Panc1 (cell line): ENCODE measurements around the gene GALNT15. TPM values are rescaled to one million over a fixed set of nuclear protein-coding genes. Genes with fewer than 3 reads are reported as not detected.

Experiments
- ATAC-seq: fragments of 200-7000 bp; cut with Tn5 transposase; 2 replicates; pipeline ENCODE4 v1.9.1; 2020; ENCODE audit warnings: mild to moderate bottlenecking, moderate library complexity
- BruUV-seq: library from RNA; stranded (reverse); fragments of 400-500 nt; replicated peaks from 2 replicates; lab custom pipeline; 2021; lab: Mats Ljungman, UMichigan
- CTCF ChIA-PET: fragments of 300-600 bp; sonication (Branson Sonifier 250); formaldehyde crosslinking; loops from one replicate; lab custom pipeline; 2022; ENCODE audit warnings: antibody characterized with exemption; lab: Charles Lee
- POLR2A ChIA-PET: fragments of 300-600 bp; sonication (Branson Sonifier 250); formaldehyde crosslinking; loops from one replicate; lab custom pipeline; 2022; ENCODE audit warnings: antibody characterized with exemption; lab: Charles Lee
- DNase-seq: peaks from one replicate; pipeline ENCODE4 v3.0.0-alpha.2; 2010; ENCODE audit warnings: low read depth, low spot score
- H3K27ac ChIP-seq: 2 replicates; pipeline ENCODE4 v1.5.1; 2011; ENCODE audit warnings: mild to moderate bottlenecking, low read length, inconsistent platforms
- H3K27me3 ChIP-seq: fragments of 200-500 bp; sonication (Bioruptor generic); 2 replicates; pipeline ENCODE4 v1.6.0; 2014; ENCODE audit warnings: low read length, inconsistent platforms; ENCODE audit not compliant: control insufficient read depth, insufficient read depth
- H3K36me3 ChIP-seq: fragments of 200-500 bp; sonication (Bioruptor generic); 2 replicates; pipeline ENCODE4 v1.5.1; 2014; ENCODE audit warnings: inconsistent platforms, mild to moderate bottlenecking, low read length, moderate library complexity; ENCODE audit not compliant: control insufficient read depth, insufficient read depth
- H3K4me1 ChIP-seq: 2 replicates; pipeline ENCODE4 v1.5.1; 2011; ENCODE audit warnings: inconsistent platforms, mild to moderate bottlenecking, low read length, moderate library complexity; ENCODE audit not compliant: control insufficient read depth, insufficient read depth
- H3K4me3 ChIP-seq, 2 experiments: 2 replicates each; pipeline ENCODE4 v1.5.1; 2011 to 2012; ENCODE audit warnings: low read depth in 2 of 2, low read length in 2 of 2, mild to moderate bottlenecking in 2 of 2, inconsistent platforms in 1 of 2, moderate library complexity in 1 of 2
- H3K9me3 ChIP-seq: fragments of 200-500 bp; sonication (Bioruptor generic); 2 replicates; pipeline ENCODE4 v1.5.1; 2014; ENCODE audit warnings: low read depth, mild to moderate bottlenecking, inconsistent platforms, low read length, moderate library complexity; ENCODE audit not compliant: control insufficient read depth, insufficient read depth
- POLR2AphosphoS5 ChIP-seq: IDR thresholded peaks from 2 replicates; pipeline ENCODE4 v1.6.1; 2012; ENCODE audit warnings: mild to moderate bottlenecking, low read depth, low read length, moderate library complexity
- SIN3A ChIP-seq: IDR thresholded peaks from 2 replicates; pipeline ENCODE4 v1.6.1; 2012; ENCODE audit warnings: low read depth, mild to moderate bottlenecking, low read length, moderate library complexity, borderline replicate concordance; ENCODE audit not compliant: insufficient read depth
- TCF7L2 ChIP-seq: IDR thresholded peaks from 2 replicates; pipeline ENCODE4 v1.6.1; 2011; ENCODE audit warnings: mild to moderate bottlenecking, low read depth, low read length, inconsistent platforms
- in situ Hi-C: cut with HindIII; loops from 2 replicates; pipeline ENCODE4 v1.10.0; 2016; ENCODE audit warnings: low sequenced_read_pairs, low pct_unique_long_range_greater_than_20kb
- intact Hi-C: fragments of 100-400 bp; cut with micrococcal nuclease; formaldehyde crosslinking; loops from one replicate; pipeline ENCODE4 v1.10.0; 2022; ENCODE audit not compliant: unreplicated experiment
- total RNA-seq: library from RNA; stranded (reverse); gene quantifications from one replicate; pipeline ENCODE4 v1.2.1, GENCODE V29; 2021; ENCODE audit not compliant: unreplicated experiment
- TF ChIP-seq, protein P1 (sequence below): fragments of 450-650 bp; IDR thresholded peaks from 2 replicates; pipeline ENCODE4 v1.5.1; 2017; ENCODE audit warnings: mild to moderate bottlenecking
- TF ChIP-seq, protein P2 (sequence below), 2 experiments: IDR thresholded peaks; 2 replicates each; pipeline ENCODE4 v1.6.1; 2011 to 2012; ENCODE audit warnings: low read depth in 2 of 2, control low read depth in 1 of 2, low read length in 1 of 2, mild to moderate bottlenecking in 1 of 2, moderate library complexity in 1 of 2; ENCODE audit not compliant: insufficient read depth in 1 of 2

GALNT15 gene
- total RNA-seq, 1 experiment from 2014 or later: 0.10 TPM

DNA sequence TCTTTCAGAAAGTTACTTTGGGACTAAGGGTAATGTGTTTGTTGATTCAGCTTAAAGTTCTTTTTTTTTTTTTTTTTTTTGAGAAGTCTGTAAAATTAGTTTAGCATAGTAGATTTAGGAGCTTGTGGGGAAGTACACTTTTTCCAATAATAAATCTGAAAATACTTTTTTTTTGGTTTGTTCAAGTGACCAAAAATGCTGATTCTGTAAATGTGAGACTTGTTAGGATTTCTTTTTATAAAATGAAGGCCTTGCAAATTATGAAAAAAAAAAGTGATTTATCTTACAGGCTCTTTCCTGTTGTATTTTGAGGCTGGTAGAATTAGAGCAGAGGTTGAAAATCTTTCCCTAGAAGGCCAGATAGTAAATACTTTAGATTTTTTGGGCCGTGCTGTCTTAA, 98.1 kb downstream of the GALNT15 start:
- no TSS peak for BruUV-seq
- H3K27ac ChIP-seq: no peak overlapping the region
- intact Hi-C loops (no loop called here), in situ Hi-C loops (no loop called here)
- CTCF ChIA-PET: no interaction called here
- no peaks in the 10 kb centered on the region; the same call in 1 of the 2 replicates for H3K36me3 ChIP-seq
- H3K4me1 ChIP-seq: no peaks in the 10 kb centered on the region; the same call in 1 of the 2 replicates
- H3K4me3 ChIP-seq: no peak overlapping the region
- no peak for ATAC-seq
- H3K27me3 ChIP-seq: no peaks in the 10 kb centered on the region
- POLR2A ChIA-PET: no interaction called here
- DNase-seq: no peak
- TF ChIP-seq POLR2AphosphoS5 (no peak), TCF7L2 (no peak), SIN3A (no peak)
- TF ChIP-seq, protein P1, sequence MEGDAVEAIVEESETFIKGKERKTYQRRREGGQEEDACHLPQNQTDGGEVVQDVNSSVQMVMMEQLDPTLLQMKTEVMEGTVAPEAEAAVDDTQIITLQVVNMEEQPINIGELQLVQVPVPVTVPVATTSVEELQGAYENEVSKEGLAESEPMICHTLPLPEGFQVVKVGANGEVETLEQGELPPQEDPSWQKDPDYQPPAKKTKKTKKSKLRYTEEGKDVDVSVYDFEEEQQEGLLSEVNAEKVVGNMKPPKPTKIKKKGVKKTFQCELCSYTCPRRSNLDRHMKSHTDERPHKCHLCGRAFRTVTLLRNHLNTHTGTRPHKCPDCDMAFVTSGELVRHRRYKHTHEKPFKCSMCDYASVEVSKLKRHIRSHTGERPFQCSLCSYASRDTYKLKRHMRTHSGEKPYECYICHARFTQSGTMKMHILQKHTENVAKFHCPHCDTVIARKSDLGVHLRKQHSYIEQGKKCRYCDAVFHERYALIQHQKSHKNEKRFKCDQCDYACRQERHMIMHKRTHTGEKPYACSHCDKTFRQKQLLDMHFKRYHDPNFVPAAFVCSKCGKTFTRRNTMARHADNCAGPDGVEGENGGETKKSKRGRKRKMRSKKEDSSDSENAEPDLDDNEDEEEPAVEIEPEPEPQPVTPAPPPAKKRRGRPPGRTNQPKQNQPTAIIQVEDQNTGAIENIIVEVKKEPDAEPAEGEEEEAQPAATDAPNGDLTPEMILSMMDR: no peak
- TF ChIP-seq, protein P2, sequence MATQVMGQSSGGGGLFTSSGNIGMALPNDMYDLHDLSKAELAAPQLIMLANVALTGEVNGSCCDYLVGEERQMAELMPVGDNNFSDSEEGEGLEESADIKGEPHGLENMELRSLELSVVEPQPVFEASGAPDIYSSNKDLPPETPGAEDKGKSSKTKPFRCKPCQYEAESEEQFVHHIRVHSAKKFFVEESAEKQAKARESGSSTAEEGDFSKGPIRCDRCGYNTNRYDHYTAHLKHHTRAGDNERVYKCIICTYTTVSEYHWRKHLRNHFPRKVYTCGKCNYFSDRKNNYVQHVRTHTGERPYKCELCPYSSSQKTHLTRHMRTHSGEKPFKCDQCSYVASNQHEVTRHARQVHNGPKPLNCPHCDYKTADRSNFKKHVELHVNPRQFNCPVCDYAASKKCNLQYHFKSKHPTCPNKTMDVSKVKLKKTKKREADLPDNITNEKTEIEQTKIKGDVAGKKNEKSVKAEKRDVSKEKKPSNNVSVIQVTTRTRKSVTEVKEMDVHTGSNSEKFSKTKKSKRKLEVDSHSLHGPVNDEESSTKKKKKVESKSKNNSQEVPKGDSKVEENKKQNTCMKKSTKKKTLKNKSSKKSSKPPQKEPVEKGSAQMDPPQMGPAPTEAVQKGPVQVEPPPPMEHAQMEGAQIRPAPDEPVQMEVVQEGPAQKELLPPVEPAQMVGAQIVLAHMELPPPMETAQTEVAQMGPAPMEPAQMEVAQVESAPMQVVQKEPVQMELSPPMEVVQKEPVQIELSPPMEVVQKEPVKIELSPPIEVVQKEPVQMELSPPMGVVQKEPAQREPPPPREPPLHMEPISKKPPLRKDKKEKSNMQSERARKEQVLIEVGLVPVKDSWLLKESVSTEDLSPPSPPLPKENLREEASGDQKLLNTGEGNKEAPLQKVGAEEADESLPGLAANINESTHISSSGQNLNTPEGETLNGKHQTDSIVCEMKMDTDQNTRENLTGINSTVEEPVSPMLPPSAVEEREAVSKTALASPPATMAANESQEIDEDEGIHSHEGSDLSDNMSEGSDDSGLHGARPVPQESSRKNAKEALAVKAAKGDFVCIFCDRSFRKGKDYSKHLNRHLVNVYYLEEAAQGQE (IDR thresholded peaks at IDR 0.05; ENCODE audit: insufficient read depth in 1 of 2, low read depth in 2 of 2, low read length in 1 of 2): no peak
- H3K9me3 ChIP-seq: no peaks in the 10 kb centered on the region

DNA sequence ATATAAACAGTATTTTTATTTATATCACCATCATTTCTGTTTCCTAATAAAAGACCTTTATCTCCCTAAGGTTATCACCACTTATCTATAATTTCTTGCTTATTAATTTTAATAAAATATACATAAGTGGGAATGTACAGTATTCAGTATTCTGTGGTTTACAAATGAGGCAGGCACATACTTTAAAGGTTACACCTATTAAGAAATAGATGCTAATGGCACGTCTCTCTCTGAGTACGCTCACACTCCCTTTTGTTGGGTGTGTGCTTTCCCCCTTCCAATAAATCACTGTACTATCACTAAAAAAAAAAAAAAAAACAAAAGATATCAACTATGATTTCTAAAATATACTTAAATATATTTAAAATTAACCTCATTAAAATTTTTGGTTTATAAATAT, 99.4 kb downstream of the GALNT15 start:
- TF ChIP-seq POLR2AphosphoS5 (no peak), SIN3A (no peak), TCF7L2 (no peak)
- TF ChIP-seq, protein P2 (IDR thresholded peaks at IDR 0.05; ENCODE audit: insufficient read depth in 1 of 2, low read depth in 2 of 2, low read length in 1 of 2): no peak
- TF ChIP-seq, protein P1: no peak
- no peak for ATAC-seq
- DNase-seq: no peak
- Histone ChIP-seq H3K4me3 (no peak overlapping the region), H3K27me3 (no peaks in the 10 kb centered on the region), H3K36me3 (no peaks in the 10 kb centered on the region; the same call in 1 of the 2 replicates), H3K9me3 (no peaks in the 10 kb centered on the region), H3K4me1 (no peaks in the 10 kb centered on the region), H3K27ac (no peak overlapping the region)
- POLR2A ChIA-PET: no interaction called here
- intact Hi-C loops: no loop called here
- in situ Hi-C loops: no loop called here
- CTCF ChIA-PET: no interaction called here
- BruUV-seq: no TSS peak
